Peyer's patch (tissue), 4 donors: ENCODE measurements around the gene CAPZA2.

ENCODE experiments used
- POLR2A ChIP-seq, 2 donors: fragments of 450-650 bp; IDR thresholded peaks; one replicate each; pipeline ENCODE4 v1.5.1; 2017; ENCODE audit warnings: antibody characterized with exemption in 2 of 2, mild to moderate bottlenecking in 2 of 2, moderate library complexity in 2 of 2
- TF ChIP-seq, protein P1 (sequence below), 6 experiments: fragments of 450-650 bp in 4 of 6; fragments of 200-600 bp in 2 of 6; sonication (generic) in 1 of 6; IDR thresholded peaks; one replicate each; pipeline ENCODE4 v1.5.1; 2017 to 2019; ENCODE audit warnings: antibody characterized with exemption in 6 of 6, mild to moderate bottlenecking in 3 of 6, moderate library complexity in 1 of 6

GRCh38 chr7:116836048-116836447 lies 26.3 kb upstream of the CAPZA2 start:
- TF ChIP-seq, protein P1, sequence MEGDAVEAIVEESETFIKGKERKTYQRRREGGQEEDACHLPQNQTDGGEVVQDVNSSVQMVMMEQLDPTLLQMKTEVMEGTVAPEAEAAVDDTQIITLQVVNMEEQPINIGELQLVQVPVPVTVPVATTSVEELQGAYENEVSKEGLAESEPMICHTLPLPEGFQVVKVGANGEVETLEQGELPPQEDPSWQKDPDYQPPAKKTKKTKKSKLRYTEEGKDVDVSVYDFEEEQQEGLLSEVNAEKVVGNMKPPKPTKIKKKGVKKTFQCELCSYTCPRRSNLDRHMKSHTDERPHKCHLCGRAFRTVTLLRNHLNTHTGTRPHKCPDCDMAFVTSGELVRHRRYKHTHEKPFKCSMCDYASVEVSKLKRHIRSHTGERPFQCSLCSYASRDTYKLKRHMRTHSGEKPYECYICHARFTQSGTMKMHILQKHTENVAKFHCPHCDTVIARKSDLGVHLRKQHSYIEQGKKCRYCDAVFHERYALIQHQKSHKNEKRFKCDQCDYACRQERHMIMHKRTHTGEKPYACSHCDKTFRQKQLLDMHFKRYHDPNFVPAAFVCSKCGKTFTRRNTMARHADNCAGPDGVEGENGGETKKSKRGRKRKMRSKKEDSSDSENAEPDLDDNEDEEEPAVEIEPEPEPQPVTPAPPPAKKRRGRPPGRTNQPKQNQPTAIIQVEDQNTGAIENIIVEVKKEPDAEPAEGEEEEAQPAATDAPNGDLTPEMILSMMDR (IDR thresholded peaks at IDR 0.05): no peak
- TF ChIP-seq POLR2A (IDR thresholded peaks at IDR 0.05): no peak
